Measurements from ENCODE around the gene OOSP4A.

Gene OOSP4A

DNA sequence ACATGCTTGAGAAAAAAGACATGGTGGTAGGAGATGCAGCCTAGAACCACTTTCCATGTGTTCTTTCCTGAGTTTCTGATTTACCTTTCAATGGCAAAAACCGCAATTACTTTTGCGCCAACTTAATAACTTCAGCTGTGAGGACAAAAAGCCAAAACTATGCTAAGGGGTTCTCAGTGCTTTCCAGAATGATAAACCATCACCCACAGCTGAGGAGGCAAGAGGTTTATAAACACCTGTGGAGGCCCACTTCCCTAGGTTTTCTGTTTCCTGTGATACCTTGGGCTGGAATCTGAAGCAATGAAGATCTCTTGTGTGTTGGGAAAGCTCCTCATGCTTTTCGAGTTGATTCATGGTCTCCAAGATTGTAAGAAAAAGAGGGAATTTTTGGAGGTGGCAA, at the start of gene OOSP4A:
OOSP4A (plus strand) TSS at position 301 of the 400 bp plus-strand sequence; CDS start at position 301, 0 bp downstream.
- DNase-seq (ENCODE audit: low spot score) = no peak

DNA sequence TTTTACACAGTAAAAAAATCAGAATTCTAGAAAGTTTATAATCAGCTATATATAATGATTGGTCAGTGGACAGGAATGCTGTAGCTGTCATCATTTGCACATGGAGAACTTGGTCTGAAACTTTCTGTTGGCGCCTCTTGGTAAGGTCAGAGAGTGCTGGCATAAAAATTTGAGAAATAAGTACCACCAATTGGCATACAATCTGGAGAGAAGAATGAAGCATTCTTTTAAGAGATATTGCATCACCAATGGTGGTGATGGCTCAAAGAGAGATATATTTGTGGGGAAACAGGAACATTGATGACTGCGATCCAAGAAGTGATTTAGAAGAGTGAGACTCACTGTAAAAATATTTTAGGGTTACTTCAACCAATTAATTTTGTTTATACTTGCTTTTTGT, 45.4 kb upstream of the OOSP4A start:
- DNase-seq (ENCODE audit: low spot score) = no peak

DNA sequence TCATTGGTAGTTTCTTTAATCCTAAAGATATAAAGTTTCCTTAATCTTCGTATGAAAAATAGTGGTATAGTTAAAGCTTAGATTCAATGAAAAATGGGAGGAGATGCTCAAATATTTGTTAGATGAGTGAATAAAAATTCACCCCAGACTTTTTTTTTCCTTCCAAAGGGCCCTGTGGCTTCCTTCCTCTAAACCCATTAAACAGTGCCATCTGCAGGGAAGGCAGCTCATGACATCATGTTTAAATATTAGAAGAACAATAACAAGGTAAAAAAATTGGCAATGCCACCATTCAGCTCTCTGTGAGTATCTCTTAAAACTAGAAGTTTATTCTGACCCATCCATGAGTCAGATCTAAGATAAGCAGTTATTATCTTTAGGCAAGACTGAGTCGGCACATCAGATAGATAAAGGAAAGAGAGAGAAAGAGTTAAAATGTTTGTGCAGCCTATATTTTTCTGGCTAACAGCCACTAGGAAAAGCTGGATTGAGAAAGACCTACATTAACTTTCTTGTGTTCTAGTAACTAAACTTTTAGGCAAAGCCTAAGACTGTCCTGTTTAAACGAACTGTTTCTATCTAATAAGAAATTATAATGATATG, 44.7 kb upstream of the OOSP4A start:
- peak; percentile 51 for DNase-seq (ENCODE audit: low spot score)

DNA sequence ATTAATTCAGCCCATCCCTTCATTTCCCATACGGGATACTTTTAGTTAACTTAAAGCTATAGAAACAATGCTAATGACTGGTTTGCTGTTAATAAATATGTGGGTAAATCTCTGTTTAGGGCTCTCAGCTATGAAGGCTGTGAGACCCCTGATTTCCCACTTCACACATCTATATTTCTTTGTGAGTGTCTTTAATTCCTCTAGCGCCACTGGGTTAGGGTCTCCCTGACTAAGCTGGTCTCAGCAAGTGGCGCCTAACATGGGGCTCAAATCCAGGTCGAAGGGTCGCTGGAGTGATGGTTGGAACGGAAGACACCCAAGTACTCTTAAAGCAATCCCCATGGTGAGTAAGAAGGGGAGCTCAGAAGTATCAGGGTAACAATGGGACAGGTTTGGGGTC, 40.0 kb upstream of the OOSP4A start:
- no peak for DNase-seq (ENCODE audit: low spot score)

DNA sequence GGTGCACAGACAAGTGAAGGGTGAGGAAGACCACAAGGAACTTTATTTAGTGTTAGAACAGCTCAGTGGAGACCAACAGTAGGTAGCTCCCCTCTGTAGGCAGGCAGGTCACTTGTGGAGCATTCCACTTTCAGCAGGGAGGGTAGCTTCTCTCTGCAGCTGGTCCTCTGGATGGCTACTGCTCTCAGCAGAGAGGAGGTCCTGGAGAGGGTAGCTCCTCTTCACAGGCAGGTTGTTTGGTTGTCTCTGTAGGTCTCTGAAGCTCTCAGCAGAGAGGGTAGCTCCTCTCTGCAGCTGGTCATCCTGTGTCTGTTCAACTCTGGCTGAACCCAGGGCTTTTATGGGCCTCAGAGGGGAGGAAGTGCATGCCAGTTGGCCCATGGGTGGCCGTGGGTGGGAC, 32.1 kb upstream of the OOSP4A start:
- no peak for DNase-seq (ENCODE audit: low spot score)

DNA sequence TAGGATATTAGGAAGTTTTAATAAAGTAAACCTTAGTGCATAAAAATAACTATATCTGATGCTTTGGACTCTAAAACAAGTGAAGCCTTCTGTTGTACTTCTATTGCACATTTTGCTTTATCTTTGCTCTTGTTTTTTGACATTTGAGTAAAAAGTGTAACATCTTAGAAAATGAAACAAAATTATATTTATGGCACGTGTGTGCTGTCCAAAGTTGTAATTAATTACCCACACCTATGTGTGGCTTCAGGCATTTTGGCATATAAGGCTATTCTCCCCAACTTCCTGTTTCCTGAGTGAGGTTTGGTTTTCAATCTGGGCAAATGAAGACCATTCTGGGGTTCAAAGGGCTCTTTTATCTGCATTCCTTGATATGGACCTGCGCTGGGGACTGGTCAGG, 25.7 kb upstream of the OOSP4A start, which contains the start of gene OOSP1:
OOSP1 (plus strand) TSS at position 301 of the 400 bp plus-strand sequence; CDS start at position 324, 23 bp downstream.
- no peak for DNase-seq (ENCODE audit: low spot score)

DNA sequence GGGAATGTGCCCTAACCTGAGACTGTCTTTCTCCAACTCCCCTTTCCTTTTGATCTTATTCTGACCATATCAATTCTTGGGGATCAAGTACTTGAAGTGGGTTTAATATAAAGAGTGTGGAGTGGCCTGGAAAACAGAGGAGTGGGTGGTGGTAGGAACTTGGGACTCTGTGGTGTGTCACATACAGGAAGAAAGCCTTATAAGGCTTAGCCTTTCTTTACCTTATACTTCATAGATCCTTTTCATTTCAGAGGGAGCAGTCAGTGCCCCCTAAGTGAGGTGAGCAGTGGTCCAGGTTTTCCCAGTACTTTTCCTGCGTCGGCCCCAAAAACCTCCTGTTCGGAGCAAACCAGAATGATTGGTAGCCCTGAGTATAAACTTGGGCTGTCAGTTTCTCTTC, 25.1 kb upstream of the OOSP4A start:
- no peak for DNase-seq (ENCODE audit: low spot score)

DNA sequence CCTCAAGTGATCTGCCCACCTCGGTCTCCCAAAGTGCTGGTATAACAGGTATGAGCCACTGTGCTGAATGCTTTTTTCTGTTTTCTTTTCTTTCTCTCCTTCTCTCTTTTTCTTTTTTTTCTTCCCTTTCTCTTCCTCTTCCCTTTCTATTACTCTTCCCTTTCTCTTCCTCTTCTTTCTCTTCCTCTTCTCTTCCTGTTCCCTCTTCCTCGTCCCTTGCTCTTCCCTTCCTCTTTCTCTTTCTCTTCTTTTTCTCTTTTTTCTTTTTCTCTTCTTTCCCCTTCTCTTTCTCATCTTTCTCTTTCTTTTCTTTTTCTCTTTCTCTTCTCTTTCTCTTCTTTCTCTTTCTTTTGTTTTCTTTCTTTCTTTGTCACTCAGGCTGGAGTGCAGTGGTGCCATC, 24.4 kb upstream of the OOSP4A start:
- no peak for DNase-seq (ENCODE audit: low spot score)

DNA sequence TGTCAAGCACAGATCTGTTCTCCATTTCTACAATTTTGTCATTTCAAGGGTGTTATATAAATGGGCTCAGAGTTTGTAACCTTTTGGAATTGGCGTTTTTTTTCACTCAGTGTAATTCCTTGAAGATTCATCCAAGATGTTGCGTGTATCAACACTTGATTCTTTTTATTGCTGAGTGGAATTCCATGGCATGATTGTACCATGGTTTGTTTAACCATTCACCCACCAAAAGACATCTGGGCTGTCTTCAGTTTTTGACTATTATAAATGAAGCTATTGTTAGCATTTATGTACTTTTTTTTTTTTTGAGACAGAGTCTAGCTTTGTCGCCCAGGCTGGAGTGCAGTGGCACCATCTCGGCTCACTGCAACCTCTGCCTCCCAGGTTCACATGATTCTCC, 22.7 kb upstream of the OOSP4A start:
- DNase-seq (ENCODE audit: low spot score) = no peak

DNA sequence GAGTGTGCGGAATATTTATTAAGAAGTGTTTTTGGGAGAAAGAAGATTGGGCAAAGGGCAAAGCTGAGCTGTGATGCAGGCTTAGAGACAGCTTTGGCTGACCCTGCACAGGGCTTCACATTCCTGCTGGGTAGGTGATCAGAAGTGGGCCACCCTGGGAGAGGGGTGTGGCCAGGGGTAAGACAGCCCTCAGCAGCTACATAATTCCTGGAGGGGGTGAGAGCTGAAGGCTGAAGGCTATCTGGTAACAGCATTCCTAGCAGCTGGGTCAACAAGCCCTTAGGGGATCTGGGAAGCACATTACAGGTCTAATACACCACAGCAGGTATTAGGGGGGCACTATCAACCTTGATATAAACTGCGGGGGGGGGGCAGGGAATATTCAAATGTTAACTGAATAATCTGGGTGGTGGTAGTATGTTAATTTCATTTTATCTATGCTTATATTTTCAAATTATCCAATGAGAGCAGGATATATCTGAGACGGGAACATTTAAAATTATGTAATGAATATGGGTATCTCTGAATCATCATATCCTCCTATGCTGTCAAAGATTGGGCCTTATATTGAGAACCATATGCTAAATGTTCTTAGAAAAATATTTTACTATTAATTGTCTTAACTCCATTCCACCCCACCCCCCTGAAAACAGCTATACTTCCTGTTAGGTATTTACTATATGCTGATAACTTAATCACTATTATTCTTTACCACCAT, 19.7 kb upstream of the OOSP4A start:
- no peak for DNase-seq (ENCODE audit: low spot score)

DNA sequence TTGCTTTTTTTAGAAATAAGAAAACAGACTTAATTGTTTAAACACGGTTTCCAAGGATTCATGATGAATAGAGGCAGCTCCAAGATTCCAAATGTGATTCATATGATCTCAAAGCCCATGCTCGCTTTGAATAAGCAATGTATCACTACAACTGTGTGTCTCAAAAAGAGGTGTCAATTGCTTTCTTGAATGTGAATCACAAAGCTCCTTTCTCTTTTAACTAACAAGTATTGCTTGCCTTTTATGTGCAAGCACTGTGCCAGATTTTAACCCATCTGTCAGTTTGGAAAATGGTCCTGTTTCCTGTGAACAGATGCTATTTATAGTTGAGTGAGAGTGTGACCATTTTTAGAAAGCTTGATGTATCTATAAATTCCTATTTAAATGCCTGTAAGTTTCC, 19.1 kb upstream of the OOSP4A start:
- DNase-seq (ENCODE audit: low spot score) = no peak

DNA sequence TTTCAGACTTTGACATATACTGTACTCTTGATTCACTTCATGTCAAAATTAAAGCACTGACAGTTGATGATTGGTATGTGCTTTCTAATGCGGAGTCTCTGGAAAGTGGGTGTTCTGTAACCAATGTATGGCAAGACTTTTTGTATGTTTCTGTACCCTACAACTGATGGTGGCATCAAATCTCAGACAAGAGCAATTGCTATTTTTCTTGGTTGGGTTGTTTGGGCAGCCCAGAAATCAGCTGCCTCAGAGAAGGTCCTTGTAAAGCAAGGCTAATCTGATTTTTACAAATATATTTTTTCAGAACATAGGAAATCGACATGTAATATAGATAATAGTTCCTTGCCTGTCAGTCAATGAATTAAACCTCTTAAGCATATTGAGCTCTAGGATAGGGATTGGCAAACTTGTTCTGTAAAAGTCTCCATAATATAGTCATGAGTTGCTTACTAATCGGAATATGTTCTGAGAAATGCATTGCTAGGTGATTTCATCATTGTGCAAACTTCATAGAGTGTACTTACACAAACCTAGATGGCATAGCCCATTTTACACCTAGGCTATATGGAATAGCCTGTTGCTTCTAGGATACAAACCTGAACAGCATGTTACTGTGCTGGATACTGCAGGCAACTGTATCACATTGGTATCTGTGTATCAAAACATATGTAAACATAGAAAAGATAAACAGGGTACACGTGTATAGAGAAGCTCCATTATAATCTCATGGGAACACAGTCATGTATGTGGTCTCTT, 10.2 kb upstream of the OOSP4A start:
- DNase-seq (ENCODE audit: low spot score) = no peak

DNA sequence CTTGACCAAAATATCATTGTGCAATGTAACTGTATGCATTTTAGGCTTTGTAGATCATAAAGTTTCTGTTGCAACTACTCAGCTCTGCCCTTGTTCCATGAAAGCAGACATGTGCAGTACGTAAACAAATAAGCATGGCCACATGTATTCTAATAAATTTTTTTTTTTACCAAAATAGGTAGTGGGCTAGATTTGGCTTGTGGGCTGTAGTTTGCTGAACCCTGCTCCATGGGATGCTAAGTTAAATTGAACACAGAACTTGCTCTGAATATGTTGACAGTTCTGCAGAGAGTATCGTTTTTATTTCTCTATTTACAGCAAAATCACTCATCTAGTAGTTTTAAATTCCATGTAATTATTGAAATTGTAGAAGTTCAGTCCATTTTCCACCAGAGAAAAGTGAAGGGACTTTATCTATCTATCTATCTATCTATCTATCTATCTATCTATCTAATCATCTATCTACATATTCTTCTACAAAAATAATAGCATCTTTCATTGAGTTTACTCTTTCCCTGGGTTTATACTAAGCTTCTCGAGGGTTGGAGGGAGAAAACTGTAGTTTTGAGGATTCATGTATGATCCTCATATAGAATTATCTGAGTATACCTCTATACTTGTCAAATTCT, 9.5 kb upstream of the OOSP4A start:
- DNase-seq (ENCODE audit: low spot score) = no peak

DNA sequence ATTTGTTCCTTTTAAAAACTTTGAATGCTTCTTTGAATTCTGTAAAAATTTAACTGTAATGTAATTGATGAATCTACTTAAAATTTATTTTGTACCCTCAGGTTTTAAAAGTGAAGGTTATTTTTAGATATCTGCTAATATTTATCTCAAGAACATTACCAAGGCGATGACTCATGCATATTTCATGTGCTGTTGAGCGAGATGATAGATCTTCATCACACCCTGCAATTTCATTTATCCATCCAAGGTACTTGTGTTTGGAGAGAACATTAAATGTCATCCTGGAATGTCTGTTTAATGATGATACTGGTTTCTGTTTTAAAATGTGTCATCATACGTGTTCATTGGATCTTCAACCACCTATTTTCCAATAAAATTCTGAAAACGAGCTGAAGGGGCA, 6.7 kb upstream of the OOSP4A start:
- DNase-seq (ENCODE audit: low spot score) = no peak

DNA sequence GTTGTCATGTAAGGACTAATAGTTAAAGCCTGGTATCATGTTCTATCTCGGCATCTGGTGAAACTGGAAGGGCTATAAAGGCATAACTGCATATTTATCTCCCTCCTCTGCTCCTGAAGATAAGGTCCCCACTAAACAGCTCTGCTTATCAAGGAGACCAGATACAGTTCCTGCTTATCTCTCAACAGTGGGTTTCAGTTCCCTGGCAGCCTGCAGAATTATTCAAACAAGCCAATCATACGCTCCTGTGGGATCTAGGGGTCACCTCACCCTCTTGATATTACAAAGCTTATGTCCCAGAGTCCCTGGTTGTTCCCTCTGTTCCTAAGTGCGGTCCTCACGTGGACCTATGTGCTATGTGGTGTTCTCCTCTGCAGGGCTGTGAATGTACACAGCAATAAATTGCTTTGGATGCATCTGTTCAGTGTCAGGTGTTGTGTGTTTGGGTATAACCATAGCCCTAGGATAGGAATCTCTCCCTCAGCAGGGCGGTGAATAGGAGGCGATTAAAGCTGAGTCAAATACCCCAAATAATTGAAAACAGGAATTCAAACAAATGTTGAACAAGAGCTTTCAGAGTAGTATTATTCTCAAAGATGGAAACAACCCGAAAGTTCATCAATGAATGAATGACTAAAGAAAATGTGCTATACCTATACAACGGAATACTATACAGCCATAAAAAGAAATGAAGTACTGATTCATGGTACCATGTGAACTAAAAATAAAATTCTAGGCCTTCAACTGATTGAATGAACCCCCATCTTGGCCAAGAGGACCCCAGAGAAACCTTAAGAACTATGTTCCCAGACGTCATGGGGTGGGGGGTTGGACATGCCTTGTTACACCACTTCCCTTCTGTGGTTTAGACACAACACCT, 3.1 kb upstream of the OOSP4A start:
- DNase-seq (ENCODE audit: low spot score) = no peak

DNA sequence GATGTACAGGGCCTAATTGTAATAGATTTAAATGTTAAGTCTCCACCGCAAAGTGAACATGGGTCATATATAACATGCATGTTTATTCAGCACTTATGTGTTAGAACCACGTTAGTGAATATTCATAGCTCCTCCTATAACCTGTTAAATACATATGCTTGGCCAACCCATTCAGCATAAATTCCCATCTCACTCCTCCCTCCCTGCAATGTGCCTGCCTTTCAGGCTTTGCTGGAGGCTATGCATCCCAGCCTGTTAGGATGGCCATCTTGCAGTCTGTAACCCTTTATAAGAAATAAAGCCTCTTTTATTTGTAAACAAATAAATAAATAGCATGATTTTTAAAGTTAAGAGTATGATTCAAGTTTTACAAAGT, 1.7 kb upstream of the OOSP4A start:
- DNase-seq (ENCODE audit: low spot score) = no peak

DNA sequence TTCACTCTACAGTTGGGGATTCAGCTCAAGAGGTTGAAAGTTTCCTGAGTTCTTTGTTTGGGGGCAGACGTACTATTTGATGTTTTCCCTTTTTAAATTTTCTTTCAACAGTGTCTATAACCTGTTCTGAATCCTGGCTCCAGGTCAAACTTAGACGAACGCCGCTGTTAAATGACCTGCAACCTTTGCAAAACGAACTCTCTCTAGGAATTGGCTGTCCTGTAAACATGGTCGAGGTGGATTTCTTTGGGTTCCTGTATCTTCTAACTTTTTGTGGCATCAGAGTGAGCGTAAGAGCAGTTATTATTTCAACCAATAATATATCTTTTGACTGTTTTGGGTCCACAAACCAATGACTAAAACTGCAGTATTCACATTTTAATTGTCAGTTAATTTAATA, 1.6 kb downstream of the OOSP4A start:
- DNase-seq (ENCODE audit: low spot score) = no peak

DNA sequence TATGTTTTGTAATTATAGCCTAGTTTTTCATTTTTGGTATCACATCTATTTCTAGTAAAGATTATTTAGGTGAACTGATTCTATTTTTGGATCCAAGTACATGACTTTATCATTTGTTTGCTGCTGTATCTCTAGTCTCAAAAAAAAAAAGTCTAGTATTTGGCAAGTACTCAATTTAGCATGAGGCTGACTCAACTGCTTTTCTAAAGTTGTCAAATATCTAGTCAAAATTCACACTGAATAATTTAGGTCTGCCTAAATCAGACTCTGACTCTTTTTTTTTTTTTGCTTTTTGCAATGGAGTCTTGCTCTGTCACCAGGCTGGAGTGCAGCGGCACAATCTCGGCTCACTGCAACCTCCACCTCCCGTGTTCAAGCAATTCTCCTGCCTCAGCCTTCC, 2.4 kb downstream of the OOSP4A start:
- DNase-seq (ENCODE audit: low spot score) = no peak

DNA sequence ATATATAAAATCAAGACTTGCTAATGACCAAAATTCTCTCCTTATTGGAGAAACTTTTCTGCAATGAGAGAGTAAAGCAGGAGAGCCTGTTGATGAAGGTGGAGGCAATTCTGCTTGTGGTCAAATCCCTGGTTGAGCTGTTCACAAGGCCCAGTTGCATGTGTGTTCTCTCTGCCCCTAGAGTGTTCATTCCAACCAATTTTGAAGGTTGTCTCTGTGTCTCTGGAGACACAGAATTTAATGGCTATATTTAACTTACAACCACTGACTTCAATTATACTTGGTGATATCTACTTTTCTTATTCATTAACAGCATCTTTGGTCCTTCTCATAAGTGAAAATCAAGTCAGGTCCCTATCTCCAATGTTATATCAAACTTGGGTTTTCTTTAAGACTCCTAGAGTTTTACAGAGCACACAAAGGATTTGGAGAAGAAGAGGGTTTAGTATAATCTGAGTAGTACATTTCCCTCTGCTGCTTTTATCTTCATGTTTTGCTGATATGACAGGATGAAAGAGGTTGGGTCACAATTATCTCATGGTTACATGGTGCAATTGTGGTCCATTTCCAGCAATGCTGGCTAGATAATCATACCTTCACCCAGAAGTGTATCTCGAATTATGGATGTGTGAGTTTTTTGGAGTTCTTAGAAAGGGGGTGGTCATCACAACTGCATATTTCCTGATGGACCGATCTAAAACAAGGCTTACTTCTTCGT, 4.0 kb downstream of the OOSP4A start:
- no peak for DNase-seq (ENCODE audit: low spot score)

DNA sequence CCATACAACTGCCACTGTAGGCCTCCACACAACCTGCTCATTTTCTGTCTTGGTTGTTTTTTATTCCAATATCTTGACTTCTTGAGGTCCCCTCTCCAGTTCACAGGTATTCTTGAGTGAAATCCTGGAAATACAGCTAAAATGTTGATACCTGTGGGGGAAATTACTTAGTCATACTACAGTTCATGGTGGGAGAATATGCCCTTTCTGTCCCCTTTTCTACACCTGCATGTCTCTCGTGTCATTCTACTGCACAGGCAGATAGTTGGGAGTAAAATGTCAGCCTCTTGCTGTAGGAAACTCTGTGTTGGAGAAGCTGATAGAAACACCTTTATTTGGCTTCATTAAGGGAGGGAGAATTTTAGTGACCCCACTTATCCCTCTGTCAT, 4.6 kb downstream of the OOSP4A start:
- DNase-seq (ENCODE audit: low spot score) = no peak

DNA sequence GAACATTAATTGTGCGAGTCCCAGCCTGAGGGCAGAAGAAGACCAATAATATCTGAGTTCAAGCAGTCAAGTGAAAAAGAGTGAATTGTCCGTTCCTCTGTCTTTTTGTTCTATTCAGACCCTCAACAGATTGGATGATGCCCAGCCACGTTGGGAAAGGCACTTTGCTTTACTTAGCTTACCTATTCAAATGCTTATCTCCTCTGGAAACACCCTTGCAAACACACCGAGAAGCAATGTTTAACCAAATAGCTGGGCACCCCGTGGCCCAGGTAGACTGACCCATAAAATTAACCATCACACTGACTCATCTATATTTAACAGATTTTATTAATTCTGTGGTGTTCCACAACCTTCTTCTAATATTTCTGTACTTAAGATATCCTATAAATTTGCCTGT, 9.3 kb downstream of the OOSP4A start:
- DNase-seq (ENCODE audit: low spot score) = no peak
